IMR-90 (cell line): Measurements from ENCODE around the gene ENKUR. TPM values are rescaled to one million over a fixed set of nuclear protein-coding genes. Genes with fewer than 3 reads are reported as not detected.

Source experiments
- ATAC-seq: fragments of 200-7000 bp; cut with Tn5 transposase; 2 replicates; pipeline ENCODE4 v1.9.1; 2020; ENCODE audit warnings: low read depth, mild to moderate bottlenecking, moderate library complexity
- BruUV-seq: library from RNA; stranded (reverse); fragments of 400-500 nt; replicated peaks from 2 replicates; lab custom pipeline; 2021; lab: Mats Ljungman, UMichigan
- CTCF ChIA-PET: fragments of 300-600 bp; formaldehyde crosslinking; extraction: SDS; loops from one replicate; lab custom pipeline; 2021; ENCODE audit warnings: antibody characterized with exemption; lab: Yijun Ruan, JAX
- POLR2A ChIA-PET: fragments of 300-600 bp; sonication (Branson Sonifier 250); formaldehyde crosslinking; loops from one replicate; lab custom pipeline; 2022; ENCODE audit warnings: antibody characterized with exemption; ENCODE audit not compliant: unreplicated experiment; lab: Charles Lee
- DNase-seq: peaks from one replicate; pipeline ENCODE4 v3.0.0; 2013
- H2AFZ ChIP-seq: replicated peaks from 2 replicates; pipeline ENCODE3; 2013; ENCODE audit warnings: low read length, mild to moderate bottlenecking; ENCODE audit not compliant: poor library complexity
- H2AK5ac ChIP-seq: 2 replicates; pipeline ENCODE4 v1.6.1; 2013; ENCODE audit warnings: low read depth, low read length, inconsistent platforms
- H2AK9ac ChIP-seq: replicated peaks from 2 replicates; pipeline ENCODE3; 2013; ENCODE audit warnings: mild to moderate bottlenecking, low read depth, low read length, moderate library complexity; ENCODE audit not compliant: poor library complexity
- H2BK120ac ChIP-seq: 2 replicates; pipeline ENCODE4 v1.6.1; 2013; ENCODE audit warnings: low read depth, low read length, inconsistent platforms
- H2BK15ac ChIP-seq: 3 replicates; pipeline ENCODE4 v1.6.1; 2013; ENCODE audit warnings: low read depth, low read length, inconsistent platforms
- H2BK20ac ChIP-seq: 2 replicates; pipeline ENCODE4 v1.6.1; 2013; ENCODE audit warnings: low read depth, mild to moderate bottlenecking, inconsistent platforms, low read length, moderate library complexity
- H2BK5ac ChIP-seq: 2 replicates; pipeline ENCODE4 v1.6.1; 2013; ENCODE audit warnings: mild to moderate bottlenecking, low read depth, low read length, inconsistent platforms; ENCODE audit not compliant: poor library complexity, severe bottlenecking
- H3K14ac ChIP-seq: replicated peaks from 2 replicates; pipeline ENCODE4 v1.6.1; 2013; ENCODE audit warnings: low read depth, low read length, inconsistent platforms
- H3K18ac ChIP-seq: 2 replicates; pipeline ENCODE4 v1.6.1; 2013; ENCODE audit warnings: low read depth, low read length, control low read depth
- H3K23ac ChIP-seq: 2 replicates; pipeline ENCODE4 v1.6.1; 2013; ENCODE audit warnings: low read depth, low read length, inconsistent platforms
- H3K27ac ChIP-seq: 2 replicates; pipeline ENCODE4 v1.5.1; 2013; ENCODE audit warnings: mild to moderate bottlenecking, control low read depth, low read length; ENCODE audit not compliant: insufficient read depth
- H3K27me3 ChIP-seq: 2 replicates; pipeline ENCODE4 v1.6.1; 2013; ENCODE audit warnings: low read length; ENCODE audit not compliant: control insufficient read depth, insufficient read depth
- H3K36me3 ChIP-seq: 2 replicates; pipeline ENCODE4 v1.6.1; 2013; ENCODE audit warnings: low read length, mixed read lengths; ENCODE audit not compliant: control insufficient read depth, insufficient read depth
- H3K4ac ChIP-seq: 2 replicates; pipeline ENCODE4 v1.6.1; 2013; ENCODE audit warnings: low read depth, low read length, inconsistent platforms
- H3K4me1 ChIP-seq: 2 replicates; pipeline ENCODE4 v1.6.1; 2013; ENCODE audit warnings: low read length, mixed read lengths; ENCODE audit not compliant: control insufficient read depth, insufficient read depth
- H3K4me2 ChIP-seq: 2 replicates; pipeline ENCODE4 v1.6.1; 2013; ENCODE audit warnings: low read depth, mild to moderate bottlenecking, control low read depth, low read length, moderate library complexity
- H3K4me3 ChIP-seq: 2 replicates; pipeline ENCODE4 v1.5.1; 2013; ENCODE audit warnings: low read depth, mild to moderate bottlenecking, control low read depth, low read length, moderate library complexity; ENCODE audit not compliant: insufficient read depth
- H3K56ac ChIP-seq: 2 replicates; pipeline ENCODE4 v1.6.1; 2013; ENCODE audit warnings: low read length, inconsistent platforms; ENCODE audit not compliant: insufficient read depth; ENCODE audit errors: extremely low read depth
- H3K79me1 ChIP-seq, 2 experiments: 2 replicates each; pipeline ENCODE4 v1.6.1; 2013; ENCODE audit warnings: low read length in 2 of 2, inconsistent platforms in 1 of 2, low read depth in 1 of 2
- H3K9ac ChIP-seq: 2 replicates; pipeline ENCODE4 v1.6.1; 2013; ENCODE audit warnings: low read depth, low read length, control low read depth
- H3K9me1 ChIP-seq: 2 replicates; pipeline ENCODE4 v1.6.1; 2013; ENCODE audit warnings: low read length, inconsistent platforms; ENCODE audit not compliant: insufficient read depth
- H3K9me3 ChIP-seq: 2 replicates; pipeline ENCODE4 v1.6.1; 2013; ENCODE audit warnings: low read length; ENCODE audit not compliant: control insufficient read depth, insufficient read depth
- H4K20me1 ChIP-seq: 2 replicates; pipeline ENCODE4 v1.6.1; 2013; ENCODE audit warnings: low read length, inconsistent platforms; ENCODE audit not compliant: insufficient read depth
- H4K5ac ChIP-seq: 2 replicates; pipeline ENCODE4 v1.6.1; 2013; ENCODE audit warnings: mild to moderate bottlenecking, low read depth, low read length, control low read depth
- H4K8ac ChIP-seq, 2 experiments: 2 replicates each; pipeline ENCODE4 v1.6.1; 2013; ENCODE audit warnings: low read depth in 2 of 2, low read length in 2 of 2, control low read depth in 1 of 2, inconsistent platforms in 1 of 2
- H4K91ac ChIP-seq: 2 replicates; pipeline ENCODE4 v1.6.1; 2013; ENCODE audit warnings: low read depth, low read length, inconsistent platforms; ENCODE audit not compliant: insufficient read depth
- BHLHE40 ChIP-seq: fragments of 150-350 bp; IDR thresholded peaks from 2 replicates; pipeline ENCODE4 v1.6.1; 2016; ENCODE audit warnings: mild to moderate bottlenecking, low read depth, low read length
- CEBPB ChIP-seq: IDR thresholded peaks from 2 replicates; pipeline ENCODE4 v1.6.1; 2012; ENCODE audit warnings: low read depth, low read length, improper control_type of control experiment
- CHD1 ChIP-seq: IDR thresholded peaks from 2 replicates; pipeline ENCODE4 v1.6.1; 2012; ENCODE audit warnings: low read depth, low read length, improper control_type of control experiment
- FOS ChIP-seq: fragments of 150-350 bp; IDR thresholded peaks from 2 replicates; pipeline ENCODE4 v1.6.1; 2016; ENCODE audit warnings: low read depth, low read length
- MAFK ChIP-seq: IDR thresholded peaks from 2 replicates; pipeline ENCODE4 v1.6.1; 2012; ENCODE audit warnings: low read depth, low read length, improper control_type of control experiment
- MAZ ChIP-seq: IDR thresholded peaks from 2 replicates; pipeline ENCODE4 v1.6.1; 2012; ENCODE audit warnings: low read depth, mild to moderate bottlenecking, low read length, improper control_type of control experiment, moderate library complexity, borderline replicate concordance
- MXI1 ChIP-seq: IDR thresholded peaks from 2 replicates; pipeline ENCODE4 v1.6.1; 2012; ENCODE audit warnings: low read depth, mild to moderate bottlenecking, low read length, moderate library complexity, borderline replicate concordance
- NFE2L2 ChIP-seq: fragments of 150-350 bp; IDR thresholded peaks from 2 replicates; pipeline ENCODE4 v1.6.1; 2016; ENCODE audit warnings: low read depth, mild to moderate bottlenecking, low read length
- POLR2A ChIP-seq: IDR thresholded peaks from 2 replicates; pipeline ENCODE4 v1.6.1; 2012; ENCODE audit warnings: mild to moderate bottlenecking, low read depth, low read length
- RAD21 ChIP-seq: IDR thresholded peaks from 2 replicates; pipeline ENCODE4 v1.6.1; 2012; ENCODE audit warnings: low read length, improper control_type of control experiment
- RCOR1 ChIP-seq: IDR thresholded peaks from 2 replicates; pipeline ENCODE4 v1.6.1; 2012; ENCODE audit warnings: mild to moderate bottlenecking, low read length, improper control_type of control experiment; ENCODE audit not compliant: insufficient replicate concordance
- RFX5 ChIP-seq: IDR thresholded peaks from 2 replicates; pipeline ENCODE4 v1.8.0; 2012; ENCODE audit warnings: low read depth, mild to moderate bottlenecking, low read length, moderate library complexity
- SMC3 ChIP-seq: fragments of 150-350 bp; IDR thresholded peaks from 2 replicates; pipeline ENCODE4 v1.6.1; 2016; ENCODE audit warnings: low read depth, mild to moderate bottlenecking, antibody characterized with exemption, low read length, moderate library complexity
- WGBS, 2 experiments: methylation state at CpG; one replicate each; pipeline versions ENCODE4 v1.1.5 to v1.1.7; 2013; ENCODE audit warnings: missing lambda C conversion rate in 2 of 2; ENCODE audit not compliant: insufficient read length in 1 of 2; ENCODE audit errors: extremely low coverage in 2 of 2; 5-methylcytosine and 5-hydroxymethylcytosine counted together
- dilution Hi-C: fragments of 300-500 bp; cut with HindIII; formaldehyde crosslinking; loops from one replicate; pipeline ENCODE4 v1.14.3; 2018; ENCODE audit warnings: low sequenced_read_pairs; ENCODE audit not compliant: unreplicated experiment
- in situ Hi-C: fragments of 300-500 bp; cut with MboI; formaldehyde crosslinking; loops from 3 replicates; pipeline ENCODE4 v1.14.3; 2019; ENCODE audit warnings: low sequenced_read_pairs, inconsistent platforms, mixed read lengths
- intact Hi-C: fragments of 100-400 bp; cut with micrococcal nuclease; formaldehyde crosslinking; loops from 2 replicates; pipeline ENCODE4 v1.10.0; 2022
- polyA plus RNA-seq, 3 experiments: library from polyadenylated mRNA; depleted of rRNA; stranded (reverse); fragments of >200 nt; gene quantifications; 2 replicates each; pipeline ENCODE4 v1.2.3, GENCODE V29; 2012; ENCODE audit warnings: low replicate concordance in 1 of 3
- total RNA-seq: library from RNA; depleted of rRNA; stranded (reverse); fragments of >200 nt; gene quantifications from 2 replicates; pipeline ENCODE4 v1.2.3, GENCODE V29; 2012
- TF ChIP-seq, protein P1 (sequence below): conservative IDR thresholded peaks from 2 replicates; pipeline ENCODE4 v1.5.1; 2012; ENCODE audit warnings: mild to moderate bottlenecking, low read depth, low read length, improper control_type of control experiment
- TF ChIP-seq, protein P2 (sequence below): fragments of 150-350 bp; IDR thresholded peaks from 2 replicates; pipeline ENCODE4 v1.6.1; 2017; ENCODE audit warnings: mild to moderate bottlenecking, antibody characterized with exemption, low read length, low read depth
- TF ChIP-seq, protein P3 (sequence below): fragments of 150-350 bp; IDR thresholded peaks from 2 replicates; pipeline ENCODE4 v1.6.1; 2016; ENCODE audit warnings: low read depth, mild to moderate bottlenecking, low read length, moderate library complexity, borderline replicate concordance

Gene ENKUR
- total and polyA plus RNA-seq, 2 of the 4 experiments (the other 2 are of a cell fraction) = not detected

DNA sequence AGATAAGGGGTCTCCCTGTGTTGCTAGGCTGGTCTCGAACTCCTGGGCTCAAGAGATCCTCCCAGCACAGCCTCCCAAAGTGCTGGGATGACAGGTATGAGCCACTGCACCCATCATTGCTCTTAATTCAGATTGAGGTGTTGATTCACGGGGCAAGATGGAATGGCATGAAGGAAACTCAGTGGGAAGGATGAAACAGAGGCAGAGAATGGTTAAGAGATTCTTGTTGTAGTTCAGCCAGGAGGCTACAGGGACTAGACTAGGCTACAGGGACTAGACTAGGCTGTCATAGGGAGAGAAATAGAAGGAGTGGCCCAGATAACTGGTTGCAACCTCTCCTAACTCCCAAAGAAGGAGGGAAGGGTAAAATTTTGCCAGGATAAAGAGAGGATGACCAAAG, 48.4 kb upstream of the ENKUR start:
- no peaks in the 10 kb centered on the region for H3K79me1 ChIP-seq
- no peak overlapping the region for H2BK15ac ChIP-seq
- no peak overlapping the region for H2BK20ac ChIP-seq
- BruUV-seq = no TSS peak
- WGBS, 2 experiments = no CpG with 5 or more reads among the region's 2 CpGs
- no peak overlapping the region for H3K18ac ChIP-seq
- intact Hi-C loops (no loop called here), in situ Hi-C loops (no loop called here), dilution Hi-C loops (no loop called here)
- H3K27ac ChIP-seq = no peak overlapping the region
- no peak overlapping the region for H2BK120ac ChIP-seq
- no peak overlapping the region for H3K4me2 ChIP-seq
- no peak overlapping the region for H3K23ac ChIP-seq
- H4K91ac ChIP-seq = no peak overlapping the region
- POLR2A ChIA-PET = no interaction called here
- no peak overlapping the region for H3K14ac ChIP-seq
- no peaks in the 10 kb centered on the region for H3K27me3 ChIP-seq
- peaks cover 5% of the 10 kb centered on the region; the same call in 1 of the 2 replicates for H3K4me1 ChIP-seq
- TF ChIP-seq SMC3 = no peak
- TF ChIP-seq MXI1 = no peak
- no peak for TF ChIP-seq NFE2L2
- TF ChIP-seq, protein P1, sequence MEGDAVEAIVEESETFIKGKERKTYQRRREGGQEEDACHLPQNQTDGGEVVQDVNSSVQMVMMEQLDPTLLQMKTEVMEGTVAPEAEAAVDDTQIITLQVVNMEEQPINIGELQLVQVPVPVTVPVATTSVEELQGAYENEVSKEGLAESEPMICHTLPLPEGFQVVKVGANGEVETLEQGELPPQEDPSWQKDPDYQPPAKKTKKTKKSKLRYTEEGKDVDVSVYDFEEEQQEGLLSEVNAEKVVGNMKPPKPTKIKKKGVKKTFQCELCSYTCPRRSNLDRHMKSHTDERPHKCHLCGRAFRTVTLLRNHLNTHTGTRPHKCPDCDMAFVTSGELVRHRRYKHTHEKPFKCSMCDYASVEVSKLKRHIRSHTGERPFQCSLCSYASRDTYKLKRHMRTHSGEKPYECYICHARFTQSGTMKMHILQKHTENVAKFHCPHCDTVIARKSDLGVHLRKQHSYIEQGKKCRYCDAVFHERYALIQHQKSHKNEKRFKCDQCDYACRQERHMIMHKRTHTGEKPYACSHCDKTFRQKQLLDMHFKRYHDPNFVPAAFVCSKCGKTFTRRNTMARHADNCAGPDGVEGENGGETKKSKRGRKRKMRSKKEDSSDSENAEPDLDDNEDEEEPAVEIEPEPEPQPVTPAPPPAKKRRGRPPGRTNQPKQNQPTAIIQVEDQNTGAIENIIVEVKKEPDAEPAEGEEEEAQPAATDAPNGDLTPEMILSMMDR = no peak
- TF ChIP-seq CEBPB = no peak
- no peak for TF ChIP-seq RAD21
- TF ChIP-seq FOS = no peak
- TF ChIP-seq CHD1 = no peak
- TF ChIP-seq, protein P2, sequence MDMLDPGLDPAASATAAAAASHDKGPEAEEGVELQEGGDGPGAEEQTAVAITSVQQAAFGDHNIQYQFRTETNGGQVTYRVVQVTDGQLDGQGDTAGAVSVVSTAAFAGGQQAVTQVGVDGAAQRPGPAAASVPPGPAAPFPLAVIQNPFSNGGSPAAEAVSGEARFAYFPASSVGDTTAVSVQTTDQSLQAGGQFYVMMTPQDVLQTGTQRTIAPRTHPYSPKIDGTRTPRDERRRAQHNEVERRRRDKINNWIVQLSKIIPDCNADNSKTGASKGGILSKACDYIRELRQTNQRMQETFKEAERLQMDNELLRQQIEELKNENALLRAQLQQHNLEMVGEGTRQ = no peak
- no peak for TF ChIP-seq MAFK
- TF ChIP-seq, protein P3, sequence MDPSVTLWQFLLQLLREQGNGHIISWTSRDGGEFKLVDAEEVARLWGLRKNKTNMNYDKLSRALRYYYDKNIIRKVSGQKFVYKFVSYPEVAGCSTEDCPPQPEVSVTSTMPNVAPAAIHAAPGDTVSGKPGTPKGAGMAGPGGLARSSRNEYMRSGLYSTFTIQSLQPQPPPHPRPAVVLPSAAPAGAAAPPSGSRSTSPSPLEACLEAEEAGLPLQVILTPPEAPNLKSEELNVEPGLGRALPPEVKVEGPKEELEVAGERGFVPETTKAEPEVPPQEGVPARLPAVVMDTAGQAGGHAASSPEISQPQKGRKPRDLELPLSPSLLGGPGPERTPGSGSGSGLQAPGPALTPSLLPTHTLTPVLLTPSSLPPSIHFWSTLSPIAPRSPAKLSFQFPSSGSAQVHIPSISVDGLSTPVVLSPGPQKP = no peak
- TF ChIP-seq BHLHE40 = no peak
- TF ChIP-seq POLR2A = no peak
- no peak for TF ChIP-seq RFX5
- TF ChIP-seq MAZ = no peak
- no peak for TF ChIP-seq RCOR1
- H3K36me3 ChIP-seq = no peaks in the 10 kb centered on the region
- no peak overlapping the region for H2AK5ac ChIP-seq
- H2AK9ac ChIP-seq = no peak overlapping the region
- no peak overlapping the region for H4K5ac ChIP-seq
- no peak overlapping the region for H4K8ac ChIP-seq
- H3K4me3 ChIP-seq = no peak overlapping the region
- ATAC-seq (no peak), DNase-seq (no peak)
- no peak overlapping the region for H3K4ac ChIP-seq
- H4K20me1 ChIP-seq = no peaks in the 10 kb centered on the region
- no peak overlapping the region for H2AFZ ChIP-seq
- CTCF ChIA-PET = interaction anchor here (0.6 kb wide), 1 partner anchor 84 kb away, joined by 3 read pairs; no protein-coding TSS in a partner anchor
- H3K56ac ChIP-seq = no peak overlapping the region
- H3K9ac ChIP-seq = no peak overlapping the region
- no peak overlapping the region for H2BK5ac ChIP-seq
- H3K9me1 ChIP-seq = 0 out of 2 replicates have a peak, but pooled peaks cover 3% of the 10 kb centered on the region
- H3K9me3 ChIP-seq = no peaks in the 10 kb centered on the region
